ENCODE measurements around the gene SMAD4.
"Not testable (repeated sequence)": the region's sequence is repeated elsewhere in the genome, so short reads cannot be mapped to it uniquely, and the experiment has no call there.

SMAD4 gene

GRCh38 chr18:51029694-51030536, at the start of gene SMAD4:
SMAD4 (plus strand) TSS chr18:51030213; CDS start chr18:51047047, 16,834 bp downstream.
- peak; percentile 92 for DNase-seq

- DNase-seq = no peak
These were observed 48.6 kb upstream of the SMAD4 start for GRCh38 chr18:50981381-50981780.

GRCh38 chr18:50982086-50982801, 47.8 kb upstream of the SMAD4 start:
- DNase-seq = no peak

GRCh38 chr18:50982802-50983179, 47.2 kb upstream of the SMAD4 start:
- DNase-seq = no peak

GRCh38 chr18:50986360-50987087, 43.5 kb upstream of the SMAD4 start:
- no peak for DNase-seq

- no peak for DNase-seq
These were observed 42.8 kb upstream of the SMAD4 start for GRCh38 chr18:50987261-50987660.

GRCh38 chr18:50989711-50990110, 40.3 kb upstream of the SMAD4 start:
- DNase-seq = no peak

- DNase-seq = no peak
These were observed 37.7 kb upstream of the SMAD4 start for GRCh38 chr18:50992351-50992762.

- no peak for DNase-seq
These were observed 36.0 kb upstream of the SMAD4 start for GRCh38 chr18:50994031-50994430.

GRCh38 chr18:51003174-51003573, 26.8 kb upstream of the SMAD4 start:
- not testable (repeated sequence) for DNase-seq

GRCh38 chr18:51006061-51006818, 23.8 kb upstream of the SMAD4 start:
- no peak for DNase-seq

GRCh38 chr18:51006948-51007789, 22.8 kb upstream of the SMAD4 start:
- no peak for DNase-seq

- no peak for DNase-seq
These were observed 22.2 kb upstream of the SMAD4 start for GRCh38 chr18:51007790-51008139.

- DNase-seq = no peak
These were observed 20.9 kb upstream of the SMAD4 start for GRCh38 chr18:51009072-51009471.

- DNase-seq = no peak
These were observed 19.8 kb upstream of the SMAD4 start for GRCh38 chr18:51010218-51010617.

GRCh38 chr18:51011709-51012108, 18.3 kb upstream of the SMAD4 start:
- no peak for DNase-seq

- no peak for DNase-seq
These were observed 17.6 kb upstream of the SMAD4 start for GRCh38 chr18:51012441-51012840.

- no peak for DNase-seq
These were observed 16.8 kb upstream of the SMAD4 start for GRCh38 chr18:51013259-51013658.

- DNase-seq = no peak
These were observed 12.7 kb upstream of the SMAD4 start for GRCh38 chr18:51017140-51017879.

- DNase-seq = no peak
These were observed 9.5 kb upstream of the SMAD4 start for GRCh38 chr18:51020536-51020935.

All from NCI-H526 treated with DMSO at 0.1 percent for 48 hours (cell line).